Brain microvascular endothelial cell (primary cell): ENCODE data around the gene HK2.
A peak's percentile ranks its signal among the peaks of the same experiment; 100 is the strongest.

ENCODE experiments used
- DNase-seq: peaks from one replicate; pipeline ENCODE4 v3.0.0-alpha.2; 2020
- H3K27ac ChIP-seq: fragments of 250-450 bp; sonication (Bioruptor Pico); 2 replicates; pipeline ENCODE4 v1.5.1; 2020; ENCODE audit warnings: mild to moderate bottlenecking, moderate library complexity
- H3K27me3 ChIP-seq: fragments of 250-450 bp; sonication (Bioruptor Pico); replicated peaks from 2 replicates; pipeline ENCODE4 v1.5.1; 2020; ENCODE audit warnings: mild to moderate bottlenecking
- H3K36me3 ChIP-seq: fragments of 250-450 bp; sonication (Bioruptor Pico); replicated peaks from 2 replicates; pipeline ENCODE4 v1.5.1; 2020; ENCODE audit warnings: mild to moderate bottlenecking
- H3K4me3 ChIP-seq: 2 replicates; pipeline ENCODE4 v1.5.1; 2011; ENCODE audit warnings: low read depth, mild to moderate bottlenecking, control low read depth, low read length, moderate library complexity
- in situ Hi-C: cut with HindIII; loops from 2 replicates; pipeline ENCODE4 v1.10.0; 2017; ENCODE audit warnings: low sequenced_read_pairs, low pct_ligation_motif_present
- TF ChIP-seq, protein P1 (sequence below): IDR thresholded peaks from 2 replicates; pipeline ENCODE4 v1.5.1; 2011; ENCODE audit warnings: low read depth, mild to moderate bottlenecking, moderate library complexity, low read length, control low read depth, inconsistent platforms; ENCODE audit errors: missing control alignments

Gene HK2

DNA sequence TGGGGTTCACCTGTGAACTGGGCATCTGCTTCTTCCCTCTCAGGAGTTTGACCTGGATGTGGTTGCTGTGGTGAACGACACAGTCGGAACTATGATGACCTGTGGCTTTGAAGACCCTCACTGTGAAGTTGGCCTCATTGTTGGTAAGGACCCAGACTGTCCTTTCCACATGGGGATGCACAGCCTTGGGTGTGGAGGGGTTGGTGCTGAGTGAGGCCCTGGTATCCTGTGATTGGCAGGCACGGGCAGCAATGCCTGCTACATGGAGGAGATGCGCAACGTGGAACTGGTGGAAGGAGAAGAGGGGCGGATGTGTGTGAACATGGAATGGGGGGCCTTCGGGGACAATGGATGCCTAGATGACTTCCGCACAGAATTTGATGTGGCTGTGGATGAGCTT is 52.3 kb downstream of the HK2 start:
- Histone ChIP-seq H3K27ac (no peak overlapping the region), H3K36me3 (peaks cover 2% of the 10 kb centered on the region), H3K27me3 (no peaks in the 10 kb centered on the region), H3K4me3 (no peak overlapping the region)
- TF ChIP-seq, protein P1, sequence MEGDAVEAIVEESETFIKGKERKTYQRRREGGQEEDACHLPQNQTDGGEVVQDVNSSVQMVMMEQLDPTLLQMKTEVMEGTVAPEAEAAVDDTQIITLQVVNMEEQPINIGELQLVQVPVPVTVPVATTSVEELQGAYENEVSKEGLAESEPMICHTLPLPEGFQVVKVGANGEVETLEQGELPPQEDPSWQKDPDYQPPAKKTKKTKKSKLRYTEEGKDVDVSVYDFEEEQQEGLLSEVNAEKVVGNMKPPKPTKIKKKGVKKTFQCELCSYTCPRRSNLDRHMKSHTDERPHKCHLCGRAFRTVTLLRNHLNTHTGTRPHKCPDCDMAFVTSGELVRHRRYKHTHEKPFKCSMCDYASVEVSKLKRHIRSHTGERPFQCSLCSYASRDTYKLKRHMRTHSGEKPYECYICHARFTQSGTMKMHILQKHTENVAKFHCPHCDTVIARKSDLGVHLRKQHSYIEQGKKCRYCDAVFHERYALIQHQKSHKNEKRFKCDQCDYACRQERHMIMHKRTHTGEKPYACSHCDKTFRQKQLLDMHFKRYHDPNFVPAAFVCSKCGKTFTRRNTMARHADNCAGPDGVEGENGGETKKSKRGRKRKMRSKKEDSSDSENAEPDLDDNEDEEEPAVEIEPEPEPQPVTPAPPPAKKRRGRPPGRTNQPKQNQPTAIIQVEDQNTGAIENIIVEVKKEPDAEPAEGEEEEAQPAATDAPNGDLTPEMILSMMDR: no peak
- DNase-seq: no peak
- in situ Hi-C loops: no loop called here

DNA sequence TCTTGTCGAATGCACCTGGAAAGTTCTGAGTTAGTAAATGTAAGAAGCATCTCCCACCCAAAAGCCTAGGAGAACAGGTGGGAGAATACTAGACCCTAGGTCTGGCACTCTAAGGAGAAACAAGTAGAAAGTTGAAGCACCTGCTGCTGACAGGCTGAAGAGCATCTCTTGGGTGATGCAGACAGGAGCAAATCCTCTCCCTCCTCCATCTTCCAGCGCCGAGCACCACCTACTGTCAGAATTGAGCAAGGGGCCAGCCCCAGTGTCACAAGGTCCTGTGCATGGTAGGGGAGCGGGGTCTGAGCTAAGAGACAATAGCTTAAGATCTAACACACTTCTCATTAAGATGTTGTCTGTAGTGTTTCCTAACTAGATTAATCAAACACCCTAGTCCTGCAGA is 52.9 kb downstream of the HK2 start:
- Histone ChIP-seq H3K36me3 (peaks cover 2% of the 10 kb centered on the region), H3K27me3 (no peaks in the 10 kb centered on the region), H3K27ac (no peak overlapping the region), H3K4me3 (no peak overlapping the region)
- no peak for DNase-seq
- TF ChIP-seq, protein P1: peak; percentile 12
- in situ Hi-C loops: no loop called here

DNA sequence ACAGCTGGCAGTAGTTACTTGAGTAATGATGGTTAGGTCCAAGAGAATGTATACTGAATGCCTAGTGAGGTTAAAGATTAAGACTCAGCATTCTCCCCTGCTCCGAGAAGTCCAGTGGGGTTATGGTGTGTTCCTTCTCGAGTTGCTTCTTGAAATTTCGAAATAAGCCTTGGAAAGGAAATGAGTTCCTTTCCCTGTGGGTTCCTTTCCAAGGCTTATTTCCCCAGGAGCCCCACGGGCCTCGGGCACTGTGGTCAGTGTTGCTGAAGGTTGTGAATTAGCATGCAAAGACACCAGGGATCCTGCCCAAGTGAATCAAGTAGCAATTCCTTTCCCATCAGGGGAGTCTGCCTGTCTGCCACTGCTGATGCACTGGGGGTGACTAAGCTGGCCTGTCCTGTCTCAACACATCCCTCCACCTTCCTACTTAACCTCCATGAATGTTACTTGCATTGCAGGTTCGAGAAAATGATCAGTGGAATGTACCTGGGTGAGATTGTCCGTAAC is 53.6 kb downstream of the HK2 start:
- TF ChIP-seq, protein P1: no peak
- no peak overlapping the region for H3K4me3 ChIP-seq
- in situ Hi-C loops: no loop called here
- H3K36me3 ChIP-seq: peaks cover 2% of the 10 kb centered on the region
- H3K27me3 ChIP-seq: no peaks in the 10 kb centered on the region
- peak overlapping the region; percentile 59 for H3K27ac ChIP-seq
- peak; percentile 27 for DNase-seq

DNA sequence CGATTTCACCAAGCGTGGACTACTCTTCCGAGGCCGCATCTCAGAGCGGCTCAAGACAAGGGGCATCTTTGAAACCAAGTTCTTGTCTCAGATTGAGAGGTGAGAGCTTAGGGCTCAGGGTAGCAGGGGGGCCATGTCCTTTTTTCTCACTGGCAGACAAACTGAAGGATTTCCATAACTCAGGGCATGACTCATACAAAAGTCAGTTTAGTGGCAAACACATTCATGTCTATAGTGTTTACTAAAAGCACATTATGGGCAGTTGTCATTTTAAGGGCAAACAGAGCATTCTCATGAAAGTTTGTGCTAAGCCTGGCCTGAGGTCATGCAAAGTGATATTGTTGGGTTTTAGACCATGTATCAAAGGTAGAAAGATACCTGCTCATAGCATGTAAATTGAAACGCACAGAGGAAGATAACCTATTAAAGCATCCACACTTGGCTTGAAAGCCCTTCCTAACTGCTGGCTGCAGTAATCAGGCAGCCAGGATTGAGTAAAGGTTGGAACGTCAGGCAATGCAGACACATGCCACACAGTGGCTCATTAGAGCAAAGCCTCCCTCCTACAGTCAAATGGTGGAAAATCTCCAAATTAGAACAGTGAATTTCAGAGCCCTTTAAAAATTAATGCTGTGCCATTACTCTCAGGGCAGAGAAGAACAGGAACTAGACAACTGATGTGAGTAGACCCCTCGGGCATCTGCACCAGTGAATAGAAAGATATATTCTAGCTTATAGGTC is 54.2 kb downstream of the HK2 start:
- Histone ChIP-seq H3K36me3 (no peaks in the 10 kb centered on the region), H3K4me3 (no peak overlapping the region), H3K27ac (peak overlapping the region; percentile 59), H3K27me3 (no peaks in the 10 kb centered on the region)
- TF ChIP-seq, protein P1: peak; percentile 25
- DNase-seq: peak; percentile 21
- in situ Hi-C loops: no loop called here

DNA sequence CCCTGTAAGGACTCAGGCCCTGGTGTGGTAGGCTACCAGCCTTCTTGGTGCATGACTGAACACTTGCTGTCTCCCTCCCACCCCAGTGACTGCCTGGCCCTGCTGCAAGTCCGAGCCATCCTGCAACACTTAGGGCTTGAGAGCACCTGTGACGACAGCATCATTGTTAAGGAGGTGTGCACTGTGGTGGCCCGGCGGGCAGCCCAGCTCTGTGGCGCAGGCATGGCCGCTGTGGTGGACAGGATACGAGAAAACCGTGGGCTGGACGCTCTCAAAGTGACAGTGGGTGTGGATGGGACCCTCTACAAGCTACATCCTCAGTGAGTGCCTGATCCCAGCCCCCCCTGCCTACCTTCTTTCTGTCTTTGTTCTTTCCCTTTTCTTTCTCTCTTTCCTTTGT is 55.2 kb downstream of the HK2 start:
- TF ChIP-seq, protein P1: no peak
- no peaks in the 10 kb centered on the region for H3K36me3 ChIP-seq
- H3K4me3 ChIP-seq: no peak overlapping the region
- no peak for DNase-seq
- H3K27ac ChIP-seq: no peak overlapping the region
- in situ Hi-C loops: no loop called here
- no peaks in the 10 kb centered on the region for H3K27me3 ChIP-seq

DNA sequence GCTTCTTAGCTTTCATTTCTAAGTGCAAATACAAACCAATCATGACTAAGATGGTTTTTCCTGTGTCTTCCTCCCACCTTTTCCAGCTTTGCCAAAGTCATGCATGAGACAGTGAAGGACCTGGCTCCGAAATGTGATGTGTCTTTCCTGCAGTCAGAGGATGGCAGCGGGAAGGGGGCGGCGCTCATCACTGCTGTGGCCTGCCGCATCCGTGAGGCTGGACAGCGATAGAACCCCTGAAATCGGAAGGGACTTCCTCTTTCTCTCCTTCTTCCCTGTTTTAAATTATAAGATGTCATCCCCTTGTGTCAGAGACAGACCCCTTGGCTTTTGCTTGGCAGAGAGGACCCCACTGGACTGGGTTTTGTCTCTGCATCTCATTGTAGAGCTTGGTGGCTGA is 56.8 kb downstream of the HK2 start:
- in situ Hi-C loops: no loop called here
- no peak for DNase-seq
- TF ChIP-seq, protein P1: no peak

More for the DNA sequence above, 56.8 kb downstream of the HK2 start:
- H3K36me3 ChIP-seq: no peaks in the 10 kb centered on the region
- H3K27me3 ChIP-seq: no peaks in the 10 kb centered on the region
- no peak overlapping the region for H3K27ac ChIP-seq
- H3K4me3 ChIP-seq: no peak overlapping the region
